ENCODE data around the gene TRIM25.

- TF ChIP-seq EP300 (IDR thresholded peaks at IDR 0.05; ENCODE audit: borderline replicate concordance in 1 of 2, low read depth in 1 of 2, low read length in 1 of 2) = no peak
- no peak for TF ChIP-seq CTCF (IDR thresholded peaks at IDR 0.05)
- TF ChIP-seq RAD21 (IDR thresholded peaks at IDR 0.05; ENCODE audit: low read length) = no peak
- no peak for TF ChIP-seq NFIC (IDR thresholded peaks at IDR 0.05; ENCODE audit: borderline replicate concordance)
- TF ChIP-seq REST (IDR thresholded peaks at IDR 0.05; ENCODE audit: low read depth, low read length) = no peak
- TF ChIP-seq RCOR1 (IDR thresholded peaks at IDR 0.05; ENCODE audit: low read length) = no peak
- no peak for TF ChIP-seq SMC3 (IDR thresholded peaks at IDR 0.05; ENCODE audit: low read depth, low read length)
Measured at GRCh38 chr17:56890390-56890789, 23.5 kb downstream of the TRIM25 start.
